Stimulated activated naive CD4-positive, alpha-beta T cell (primary cell): ENCODE data around the gene NFU1.
"Not testable (repeated sequence)": the region's sequence is repeated elsewhere in the genome, so short reads cannot be mapped to it uniquely, and the experiment has no call there.

Experiments
- DNase-seq, 6 experiments: peaks; one replicate each; lab custom pipeline; 2025; lab: John Stamatoyannopoulos, UW

NFU1 gene

GRCh38 chr2:69387770-69388481 is 49.3 kb downstream of the NFU1 start:
- no peak for DNase-seq

GRCh38 chr2:69386789-69387734 is 50.2 kb downstream of the NFU1 start, which contains the start of gene GFPT1:
Gene GFPT1, minus strand, starts transcription at chr2:69387227. Its CDS starts 156 bp downstream, at chr2:69387071.
- DNase-seq = peak; percentile 83 to 91 (median 89)

- DNase-seq = no peak
Observed at GRCh38 chr2:69386360-69386759, 50.9 kb downstream of the NFU1 start.

- no peak for DNase-seq
Observed at GRCh38 chr2:69385443-69386151, 51.6 kb downstream of the NFU1 start.

GRCh38 chr2:69384618-69385081 is 52.6 kb downstream of the NFU1 start:
- no peak for DNase-seq

GRCh38 chr2:69383176-69383812 is 53.9 kb downstream of the NFU1 start:
- no peak for DNase-seq

GRCh38 chr2:69382547-69382946 is 54.7 kb downstream of the NFU1 start:
- no peak for DNase-seq

- DNase-seq = no peak
Observed at GRCh38 chr2:69381337-69381737, 55.9 kb downstream of the NFU1 start.

- DNase-seq = no peak
Observed at GRCh38 chr2:69380072-69380917, 56.9 kb downstream of the NFU1 start.

- DNase-seq = no peak
Observed at GRCh38 chr2:69376403-69376802, 60.8 kb downstream of the NFU1 start.

GRCh38 chr2:69375494-69376353 is 61.5 kb downstream of the NFU1 start:
- DNase-seq = peak in 2 of 6 experiments; percentile 11 to 23

GRCh38 chr2:69372767-69373166 is 64.5 kb downstream of the NFU1 start:
- no peak for DNase-seq

GRCh38 chr2:69369802-69370201 is 67.4 kb downstream of the NFU1 start:
- DNase-seq = no peak

- DNase-seq = no peak
Observed at GRCh38 chr2:69368588-69368987, 68.6 kb downstream of the NFU1 start.

- DNase-seq = no peak
Observed at GRCh38 chr2:69359371-69359770, 77.9 kb downstream of the NFU1 start.

- no peak for DNase-seq
Observed at GRCh38 chr2:69358914-69359313, 78.3 kb downstream of the NFU1 start.

GRCh38 chr2:69356471-69356870 is 80.8 kb downstream of the NFU1 start:
- DNase-seq = no peak

- DNase-seq = not testable (repeated sequence)
Observed at GRCh38 chr2:69354976-69355375, 82.3 kb downstream of the NFU1 start.

GRCh38 chr2:69353360-69353759 is 83.9 kb downstream of the NFU1 start:
- DNase-seq = no peak

GRCh38 chr2:69348781-69349180 is 88.5 kb downstream of the NFU1 start:
- no peak for DNase-seq
